Measurements from ENCODE around the gene PNLIPRP2.

- TF ChIP-seq CTCF (IDR thresholded peaks at IDR 0.05) (no peak), EZH2phosphoT487 (IDR thresholded peaks at IDR 0.05) (no peak), EZH2 (IDR thresholded peaks at IDR 0.05) (no peak)
These were observed 55.4 kb downstream of the PNLIPRP2 start for GRCh38 chr10:116676118-116676517.
